ENCODE data around the gene MBNL1. TPM values are rescaled to one million over a fixed set of nuclear protein-coding genes. Genes with fewer than 3 reads are reported as not detected.
"Not testable (repeated sequence)": the region's sequence is repeated elsewhere in the genome, so short reads cannot be mapped to it uniquely, and the experiment has no call there.

The MBNL1 gene
- polyA plus RNA-seq, 1 donor, result 57.8 TPM

DNA sequence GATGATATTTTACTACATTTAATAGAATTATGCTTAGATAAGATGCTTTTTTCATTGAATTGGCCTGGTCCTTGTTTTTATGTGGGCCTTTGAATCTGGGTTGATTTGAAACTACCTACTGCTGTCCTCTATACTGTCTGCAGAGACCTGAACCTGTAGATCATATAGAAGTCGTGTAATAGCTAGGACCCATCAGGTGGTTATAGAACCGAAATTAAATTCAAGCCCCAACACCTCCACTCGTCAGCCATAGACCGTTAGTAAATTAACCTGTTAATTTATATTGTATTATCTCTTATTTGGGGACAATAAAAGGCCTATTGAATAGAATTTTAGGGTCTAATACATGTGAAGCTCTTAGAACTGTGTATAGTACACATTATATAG, 108.4 kb downstream of the MBNL1 start:
- no peak for DNase-seq (ENCODE audit: low read depth)

DNA sequence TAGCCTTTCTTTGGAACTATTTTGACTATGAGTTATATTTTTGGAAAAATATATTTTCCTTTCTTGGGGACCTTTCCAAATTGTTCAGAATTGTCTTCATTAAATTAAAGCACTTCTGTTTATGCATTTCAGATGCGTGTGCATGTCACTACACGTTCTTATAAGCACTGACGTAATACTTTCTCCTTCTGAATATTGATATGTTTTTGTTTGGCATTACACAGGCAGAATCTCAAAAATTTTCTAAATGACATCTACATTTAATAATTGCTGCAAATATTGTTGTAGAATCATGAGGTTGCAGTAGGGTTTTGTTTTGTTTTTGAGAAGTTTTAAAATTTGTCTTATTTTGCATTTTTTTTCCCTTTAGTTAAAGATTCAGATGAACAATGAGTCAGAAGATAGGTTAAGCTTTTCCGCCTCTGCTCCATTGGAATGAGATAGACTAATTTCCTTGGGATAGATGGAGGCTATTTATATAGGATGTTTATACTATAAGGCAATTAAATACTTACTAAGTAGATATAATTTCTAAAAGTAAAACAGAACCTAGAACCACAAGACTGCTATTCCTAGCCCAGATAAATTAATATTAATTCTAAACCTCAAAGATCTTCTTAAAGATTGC, 110.8 kb downstream of the MBNL1 start:
- DNase-seq (ENCODE audit: low read depth), result no peak

DNA sequence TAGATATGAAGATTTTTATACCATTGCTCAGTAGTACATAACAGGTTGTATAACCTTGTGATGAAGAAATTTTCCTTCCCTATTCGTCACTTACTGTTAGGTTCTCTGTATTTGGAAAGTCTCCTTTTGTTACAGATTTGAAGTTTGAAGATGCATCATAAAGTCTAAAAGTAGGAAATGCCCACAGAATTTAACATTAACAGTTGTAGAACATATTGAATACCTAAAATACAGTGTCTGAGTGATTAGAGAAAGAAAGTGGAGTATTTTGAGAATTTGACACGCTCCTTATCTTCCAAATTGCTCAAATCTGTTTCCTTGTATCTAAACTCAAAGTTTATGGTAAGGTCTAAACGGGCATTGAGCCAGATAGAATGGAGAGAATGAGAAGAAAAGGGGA, 111.3 kb downstream of the MBNL1 start:
- DNase-seq (ENCODE audit: low read depth), result no peak

DNA sequence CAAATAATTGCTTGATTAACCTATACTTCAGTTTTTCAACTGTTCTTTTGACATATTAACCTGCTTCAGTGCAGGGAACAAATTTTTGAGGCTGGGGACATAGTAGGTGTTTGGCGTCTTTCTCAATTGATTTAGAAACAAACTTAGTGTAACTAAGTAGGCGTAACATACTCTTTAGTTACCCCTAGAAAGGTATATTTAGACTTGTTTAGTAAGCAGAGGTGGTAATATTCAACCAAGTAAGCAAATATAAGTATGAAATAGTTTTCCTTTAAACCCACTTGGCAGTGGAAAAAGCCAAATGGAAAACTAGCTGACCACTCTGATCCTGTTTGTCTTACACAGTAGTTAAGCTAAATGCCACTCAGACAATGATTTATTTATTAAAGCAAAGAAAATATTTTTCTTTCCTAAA, 113.2 kb downstream of the MBNL1 start:
- DNase-seq (ENCODE audit: low read depth), result no peak

DNA sequence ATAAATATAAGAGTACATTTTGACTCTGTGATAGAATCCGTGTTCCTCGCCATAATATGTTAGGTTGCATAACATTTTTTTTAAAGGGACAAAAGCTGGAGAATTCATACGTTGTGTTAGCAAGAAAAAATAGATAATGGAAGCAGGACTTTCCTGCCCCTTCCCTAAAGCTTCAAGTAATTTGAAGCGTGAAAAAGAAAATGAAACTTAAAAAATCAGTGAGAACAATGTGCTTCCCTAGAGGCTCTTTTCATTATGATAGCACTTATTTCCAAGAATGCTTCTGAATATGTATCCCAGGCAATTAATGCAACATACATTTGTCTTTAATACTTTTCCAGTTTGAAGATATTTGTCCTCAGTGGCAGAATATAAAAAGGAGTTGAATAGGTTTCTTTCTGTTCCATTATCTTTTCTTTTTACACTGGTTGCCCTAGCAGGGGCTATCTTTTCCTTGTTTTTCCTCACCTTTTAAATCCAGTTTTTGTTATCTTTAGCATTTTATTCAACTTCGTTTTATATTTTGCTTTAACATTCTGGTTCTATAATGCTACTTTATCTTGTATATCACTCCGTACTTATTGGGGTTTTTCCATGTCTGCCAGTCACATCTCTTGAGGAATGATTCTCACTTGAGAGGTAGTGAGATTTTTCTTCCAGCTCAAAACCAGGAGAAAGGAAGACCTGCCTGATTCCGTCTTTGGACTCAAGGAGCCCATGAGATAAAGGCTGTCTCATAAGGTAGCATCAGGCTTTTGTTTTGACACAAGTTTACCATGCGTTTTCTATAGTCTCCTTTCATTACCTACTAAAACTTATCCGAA, 113.8 kb downstream of the MBNL1 start:
- no peak for DNase-seq (ENCODE audit: low read depth)

DNA sequence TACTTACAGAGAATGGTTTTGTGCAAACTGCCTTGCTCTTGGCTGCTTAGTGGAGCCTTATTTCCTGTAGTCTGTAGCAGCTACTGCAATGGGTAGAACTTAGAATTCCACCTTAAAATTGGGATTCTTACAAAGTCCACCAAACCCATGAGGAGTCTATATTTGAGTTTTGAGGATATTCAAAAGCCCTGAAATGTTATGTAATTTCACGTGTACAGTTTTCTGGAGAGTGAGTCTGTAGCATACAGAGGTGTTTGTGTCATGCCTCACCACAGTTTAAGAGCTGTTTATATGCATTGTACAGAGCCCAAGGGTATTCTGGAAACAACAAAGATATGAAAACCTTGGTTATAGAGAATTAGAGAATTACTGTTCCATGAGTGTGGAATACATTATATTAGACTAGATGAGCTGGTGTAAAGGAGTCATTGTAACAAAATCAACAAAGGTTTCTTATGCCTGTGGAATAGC, 114.4 kb downstream of the MBNL1 start:
- no peak for DNase-seq (ENCODE audit: low read depth)

DNA sequence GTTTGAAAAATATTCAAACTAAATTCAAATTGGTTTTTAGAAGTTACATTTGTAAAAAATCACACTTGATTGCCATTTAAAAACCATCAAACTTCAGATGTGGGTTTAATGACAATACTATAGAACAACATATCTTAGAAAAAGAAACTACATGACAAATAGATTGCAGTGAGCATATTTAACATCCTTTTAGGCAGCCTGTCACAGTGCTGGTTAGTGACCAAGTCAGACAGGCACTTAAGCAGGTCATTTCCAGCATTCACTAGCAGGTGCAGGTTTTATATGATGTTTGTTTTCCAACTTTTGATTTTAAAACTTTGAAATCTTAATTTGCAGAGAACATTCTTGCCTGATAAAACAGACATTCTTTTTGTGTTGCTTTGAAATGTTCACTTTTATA, 115.7 kb downstream of the MBNL1 start:
- no peak for DNase-seq (ENCODE audit: low read depth)

DNA sequence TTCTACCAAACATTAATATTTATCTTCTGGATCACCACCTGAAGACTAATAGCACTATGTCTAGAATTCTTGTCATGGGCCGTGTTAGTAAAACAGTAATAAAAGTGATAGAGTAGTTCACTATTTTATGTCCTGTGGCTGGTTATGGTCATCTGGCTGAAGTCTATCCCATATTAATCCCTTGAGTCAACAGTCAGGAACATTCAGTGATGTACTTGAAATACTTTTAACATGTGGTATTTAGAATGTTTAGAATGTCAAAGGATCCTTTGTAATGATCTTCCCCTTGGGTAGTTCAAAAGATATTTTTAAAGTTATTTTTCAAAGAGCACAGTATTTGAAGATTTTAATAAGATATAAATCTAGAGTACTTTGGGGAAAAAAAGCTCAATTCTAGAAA, 117.0 kb downstream of the MBNL1 start:
- DNase-seq (ENCODE audit: low read depth), result no peak

DNA sequence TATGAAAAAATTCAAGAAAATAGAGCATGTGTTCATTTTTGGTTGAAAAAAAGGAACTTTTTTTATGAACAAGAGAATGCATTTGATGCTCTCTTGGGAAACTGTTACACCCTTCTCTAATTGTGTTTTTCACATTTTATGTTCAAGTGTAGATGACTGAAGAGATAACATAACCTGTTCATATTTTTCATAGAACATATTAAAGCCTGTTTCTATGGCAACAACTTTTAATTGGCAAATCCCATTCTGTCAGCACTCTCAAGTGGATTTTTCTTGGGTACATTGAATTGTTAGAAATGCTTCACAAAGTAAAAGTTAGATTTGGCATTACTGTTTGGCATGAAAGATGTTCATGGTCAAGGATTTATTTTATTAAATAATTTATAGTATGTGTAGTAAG, 117.5 kb downstream of the MBNL1 start:
- DNase-seq (ENCODE audit: low read depth), result no peak

DNA sequence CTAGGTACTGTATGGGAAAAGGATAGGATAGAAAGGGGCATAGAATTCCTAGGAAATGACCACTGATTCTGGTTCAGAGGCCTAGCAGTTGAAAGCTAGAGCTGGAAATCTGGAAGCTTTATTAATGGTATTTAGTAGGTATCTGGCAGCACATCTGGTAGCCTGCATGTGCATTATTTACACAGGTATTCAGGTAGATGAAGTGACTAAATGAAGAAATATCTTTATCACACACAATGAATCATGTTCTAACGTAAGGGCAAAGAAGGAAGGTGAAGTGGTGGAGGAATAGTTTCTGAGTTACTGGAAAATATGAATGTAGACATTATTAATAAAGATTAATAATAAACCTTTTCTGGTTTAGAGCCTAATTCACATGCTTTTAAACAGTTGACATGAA, 119.9 kb downstream of the MBNL1 start:
- DNase-seq (ENCODE audit: low read depth), result no peak

DNA sequence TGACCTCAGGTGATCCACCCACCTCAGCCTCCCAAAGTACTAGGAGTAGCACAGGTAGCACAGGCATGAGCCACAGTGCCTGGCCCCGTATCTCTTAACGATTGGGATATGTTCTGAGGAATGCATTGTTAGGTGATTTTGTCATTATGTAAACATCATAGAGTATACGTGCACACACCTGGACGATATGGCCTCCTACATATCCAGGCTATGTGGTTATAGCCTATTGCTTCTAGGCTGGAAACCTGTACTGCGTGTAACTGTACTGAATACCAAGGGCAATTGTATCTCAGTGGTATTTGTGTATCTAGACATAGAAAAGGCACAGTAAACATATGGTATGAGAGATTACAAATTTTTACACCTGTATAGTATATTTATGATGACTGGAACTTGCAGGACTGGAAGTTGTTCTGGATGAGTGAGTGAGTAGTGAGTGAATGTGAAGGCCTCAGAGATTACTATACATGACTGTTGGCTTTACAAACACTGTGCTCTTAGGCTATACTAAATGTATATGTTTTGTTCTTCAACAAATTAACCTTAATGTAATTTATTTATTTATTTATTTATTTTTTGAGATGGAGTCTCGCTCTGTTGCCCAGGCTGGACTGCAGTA, 120.7 kb downstream of the MBNL1 start:
- no peak for DNase-seq (ENCODE audit: low read depth)

DNA sequence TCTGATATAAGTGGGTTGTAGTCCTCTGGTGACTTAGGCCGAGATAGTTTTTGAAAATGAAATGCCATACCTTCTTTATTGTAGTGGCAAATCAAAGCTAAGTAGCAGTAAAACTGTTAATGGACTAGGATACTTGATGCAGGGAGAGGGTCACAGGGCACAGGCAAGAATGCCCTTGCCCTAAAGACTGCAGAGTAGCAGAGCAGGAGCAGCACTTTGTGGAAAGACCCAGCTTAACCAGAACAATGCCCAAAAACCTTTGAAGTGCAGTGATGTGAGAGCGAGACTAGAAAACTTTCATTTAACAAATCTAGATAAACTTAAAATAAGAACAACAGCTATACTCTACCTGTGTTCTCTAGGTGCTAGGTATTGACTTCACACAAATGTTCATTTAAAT, 121.9 kb downstream of the MBNL1 start:
- no peak for DNase-seq (ENCODE audit: low read depth)

DNA sequence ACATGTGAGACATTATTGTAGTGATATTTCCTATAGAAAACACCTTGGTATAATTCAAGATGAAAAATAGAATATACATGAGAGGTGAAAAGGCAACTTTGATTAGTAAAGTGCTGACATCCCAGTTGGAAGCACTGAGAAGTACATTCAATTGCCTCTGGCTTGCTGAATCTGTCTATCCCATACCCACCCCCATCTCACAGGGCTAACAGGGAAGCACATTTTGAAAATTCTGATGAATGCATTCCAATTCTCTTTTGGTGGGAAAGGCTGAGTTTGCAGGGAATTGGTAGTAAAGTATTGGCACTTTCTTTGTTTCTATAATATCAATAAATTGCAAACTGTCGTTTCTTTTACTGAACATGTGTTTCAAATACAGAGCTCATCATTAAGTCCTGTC, 122.9 kb downstream of the MBNL1 start:
- DNase-seq (ENCODE audit: low read depth), result no peak

DNA sequence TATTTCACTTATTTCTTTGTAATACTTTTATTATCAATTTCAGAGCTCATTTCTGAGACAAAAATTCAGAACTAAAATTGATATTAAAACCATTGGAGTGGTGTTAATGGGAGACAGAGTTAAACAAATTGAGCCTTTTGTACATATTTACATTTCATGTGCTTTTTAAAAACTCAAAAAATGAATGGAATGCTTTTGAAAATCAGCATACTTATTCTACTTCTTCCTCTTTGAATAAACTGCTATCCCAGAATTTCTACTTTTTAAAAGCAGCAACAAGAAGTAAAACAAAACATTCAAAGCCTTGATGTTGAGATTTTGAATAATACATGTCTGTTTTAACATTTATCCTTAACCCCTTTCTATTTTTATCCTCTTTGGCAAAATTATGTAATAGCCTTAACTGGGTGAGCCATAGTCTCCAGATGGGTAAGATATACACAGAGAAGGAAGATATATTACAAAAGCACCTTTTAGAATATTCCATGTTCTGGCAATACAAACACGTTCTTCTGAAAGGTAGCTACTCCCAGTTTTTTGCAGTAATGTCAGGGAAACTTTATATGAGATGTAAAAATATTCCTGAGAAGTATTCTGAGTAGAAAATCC, 123.6 kb downstream of the MBNL1 start:
- no peak for DNase-seq (ENCODE audit: low read depth)

DNA sequence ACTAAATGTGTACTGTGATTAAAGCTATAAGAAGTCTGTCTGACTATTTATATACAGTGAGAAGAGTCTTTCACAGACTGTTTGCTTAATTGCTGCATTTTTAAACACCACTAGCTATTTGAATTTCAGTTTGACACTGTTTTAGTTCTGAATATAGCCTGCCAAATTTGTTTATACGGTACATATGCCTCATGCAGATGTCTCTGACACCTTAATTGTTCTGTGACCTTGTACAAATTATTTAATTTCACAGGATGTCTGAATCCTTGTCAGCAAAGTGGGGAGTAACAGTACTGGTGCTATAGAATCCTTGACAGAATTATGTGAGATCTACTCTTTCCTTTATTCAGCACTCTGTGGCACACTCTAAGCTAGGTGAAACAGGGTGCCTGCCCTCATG, 125.5 kb downstream of the MBNL1 start:
- no peak for DNase-seq (ENCODE audit: low read depth)

DNA sequence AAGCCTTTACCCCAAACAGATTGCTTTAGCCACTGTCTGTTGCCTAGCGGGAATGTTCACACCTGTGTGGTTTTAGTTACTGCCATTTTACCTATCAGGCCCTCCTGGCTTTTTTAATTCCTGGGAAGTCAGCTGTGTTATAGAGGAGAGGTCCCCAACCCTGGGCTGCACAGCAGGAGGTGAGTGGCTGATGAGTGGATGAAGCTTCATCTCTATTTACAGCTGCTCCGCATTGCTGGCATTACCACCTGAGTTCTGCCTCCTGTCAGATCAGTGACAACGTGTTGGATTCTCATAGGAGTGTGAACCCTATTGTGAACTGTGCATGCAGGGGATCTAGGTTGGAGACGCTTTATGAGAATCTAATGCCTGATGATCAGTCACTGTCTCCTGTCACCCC, 127.0 kb downstream of the MBNL1 start:
- no peak for DNase-seq (ENCODE audit: low read depth)

DNA sequence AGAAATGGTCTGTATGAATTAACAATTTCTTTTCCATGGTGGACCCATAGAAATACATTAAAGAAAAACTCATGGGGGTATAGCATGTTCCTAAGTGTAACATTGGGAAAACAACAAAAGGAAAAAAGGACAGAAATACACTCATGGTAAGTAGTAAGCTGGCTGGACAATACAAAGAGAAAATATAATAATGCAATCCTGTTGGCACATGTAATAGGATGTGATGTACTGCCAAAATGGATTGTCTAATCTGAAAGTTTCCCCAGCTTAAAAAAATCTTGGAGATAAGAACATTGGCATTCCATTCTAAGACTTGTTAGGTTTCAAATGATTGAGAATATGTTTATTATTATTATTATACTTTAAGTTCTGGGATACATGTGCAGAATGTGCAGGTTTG, 128.1 kb downstream of the MBNL1 start:
- no peak for DNase-seq (ENCODE audit: low read depth)

DNA sequence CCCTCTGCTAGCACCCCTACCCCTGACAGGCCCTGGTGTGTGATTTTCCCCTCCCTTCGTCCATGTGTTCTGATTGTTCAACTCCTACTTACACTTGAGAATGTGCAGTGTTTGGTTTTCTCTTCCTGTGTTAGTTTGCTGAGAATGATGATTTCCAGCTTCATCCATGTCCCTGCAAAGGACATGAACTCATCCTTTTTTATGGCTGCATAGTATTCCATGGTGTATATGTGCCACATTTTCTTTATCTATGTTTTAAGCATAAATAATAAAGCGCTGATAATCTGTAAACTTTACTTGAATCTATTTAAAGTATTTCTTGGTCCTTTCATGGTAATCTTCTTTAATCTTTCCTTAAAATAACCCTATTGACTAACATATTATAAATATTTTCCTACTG, 128.6 kb downstream of the MBNL1 start:
- DNase-seq (ENCODE audit: low read depth), result not testable (repeated sequence)

DNA sequence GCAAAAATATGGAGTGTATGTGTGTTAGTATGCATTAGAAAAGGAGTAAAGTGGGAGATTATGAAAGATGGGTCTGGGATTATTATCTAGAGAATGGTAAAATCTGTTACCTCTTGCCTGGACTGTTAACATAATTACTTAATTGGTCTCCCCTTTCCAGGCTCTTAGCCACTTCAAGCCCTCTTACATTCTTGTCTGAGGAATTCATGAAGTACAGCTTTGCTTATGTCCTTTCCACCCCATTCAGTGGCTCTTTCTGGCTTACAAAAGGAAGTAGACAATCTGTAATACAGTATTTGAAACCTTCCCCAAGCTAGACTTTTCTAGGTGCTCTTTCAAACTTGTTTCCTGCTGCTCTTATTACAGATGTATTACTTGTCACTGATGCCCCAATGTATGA, 129.8 kb downstream of the MBNL1 start:
- no peak for DNase-seq (ENCODE audit: low read depth)

DNA sequence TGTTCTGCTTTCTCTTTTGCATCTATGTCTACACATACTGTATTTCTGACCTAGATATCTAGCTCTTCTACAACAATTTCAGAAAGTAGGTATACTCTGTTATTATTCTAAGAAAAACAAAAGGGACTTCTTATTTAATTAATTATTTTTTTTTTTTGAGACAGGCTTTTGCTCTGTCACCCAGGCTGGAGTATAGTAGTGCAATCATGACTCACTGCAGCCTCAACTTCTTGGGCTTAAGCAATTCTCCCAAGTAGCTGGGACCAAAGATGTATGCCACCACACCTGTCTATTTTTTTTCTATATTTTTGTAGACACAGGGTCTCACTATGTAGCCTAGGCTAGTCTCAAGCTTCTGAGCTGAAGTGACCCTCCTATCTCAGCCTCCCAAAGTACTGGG, 130.6 kb downstream of the MBNL1 start:
- no peak for DNase-seq (ENCODE audit: low read depth)

DNA sequence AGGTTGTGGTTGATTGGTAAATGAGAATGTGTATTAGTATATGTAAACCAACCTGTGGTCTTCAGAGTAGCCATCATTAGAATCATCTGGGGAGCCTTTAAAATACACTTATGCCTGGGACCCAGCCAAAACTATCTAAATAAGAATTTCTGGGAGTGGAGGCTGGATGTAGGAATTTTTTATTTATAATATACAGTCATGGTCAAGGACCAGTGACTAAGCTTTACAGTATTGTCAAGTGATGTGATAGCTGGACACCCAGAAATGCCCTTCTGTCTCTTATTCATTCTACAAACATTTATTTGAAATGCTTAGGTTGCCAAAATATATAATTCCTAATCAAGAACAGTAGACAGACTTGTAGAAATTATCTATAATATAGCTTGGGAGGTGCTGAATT, 132.2 kb downstream of the MBNL1 start:
- no peak for DNase-seq (ENCODE audit: low read depth)

DNA sequence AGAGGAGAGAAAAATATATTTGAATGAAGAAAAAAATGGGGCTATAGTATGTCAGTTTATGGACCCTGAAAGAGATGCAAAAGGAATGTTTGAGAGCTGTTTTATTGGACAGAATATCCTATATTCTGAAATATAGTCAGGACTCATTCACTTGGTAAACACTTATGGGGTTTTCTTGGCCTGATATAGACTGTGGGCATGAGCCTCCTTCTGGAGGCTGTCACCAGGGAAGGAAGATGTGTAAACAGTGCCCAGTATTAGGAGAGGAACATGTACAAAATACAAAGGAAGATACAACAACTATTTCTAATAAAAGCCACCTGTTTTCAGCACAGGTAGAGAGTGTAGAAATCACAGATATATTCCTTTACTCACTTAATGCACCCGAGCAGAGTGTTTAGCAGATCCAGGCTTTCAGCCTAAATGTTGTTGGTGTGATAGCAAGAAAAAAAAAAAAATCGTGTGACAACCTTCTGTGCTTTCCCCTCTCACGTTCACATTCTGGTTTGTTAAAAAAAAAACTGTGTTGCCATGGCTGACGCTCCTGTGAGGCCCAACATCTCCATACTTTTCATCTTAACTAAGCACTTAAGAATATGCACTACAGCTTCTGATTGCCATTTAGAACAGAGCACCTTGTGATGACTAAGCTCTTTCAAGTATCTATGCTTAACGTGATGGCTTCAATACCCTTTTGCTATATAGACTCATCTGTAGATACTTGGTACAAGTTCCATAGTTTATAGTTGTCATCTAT, 134.1 kb downstream of the MBNL1 start:
- DNase-seq (ENCODE audit: low read depth), result no peak

Measured in forelimb muscle (tissue), 1 donor.